GM18517 (cell line): ENCODE results near the gene CCDC6.
A peak's percentile ranks its signal among the peaks of the same experiment; 100 is the strongest.
"Not testable (repeated sequence)": the region's sequence is repeated elsewhere in the genome, so short reads cannot be mapped to it uniquely, and the experiment has no call there.

Experiments used
- ATAC-seq: cut with Tn5 transposase; IDR thresholded peaks from one replicate; pipeline ENCODE4 v1.9.1; 2021; ENCODE audit warnings: mild to moderate bottlenecking, moderate library complexity; ENCODE audit not compliant: unreplicated experiment

CCDC6 gene

GRCh38 chr10:59814878-59815277 lies 91.5 kb downstream of the CCDC6 start:
- no peak for ATAC-seq

GRCh38 chr10:59812519-59813122 lies 93.7 kb downstream of the CCDC6 start:
- no peak for ATAC-seq

- ATAC-seq = no peak
These were observed 96.7 kb downstream of the CCDC6 start for GRCh38 chr10:59809644-59809974.

GRCh38 chr10:59808896-59809643 lies 97.3 kb downstream of the CCDC6 start:
- ATAC-seq = peak; percentile 96

- ATAC-seq = no peak
These were observed 98.4 kb downstream of the CCDC6 start for GRCh38 chr10:59807629-59808620.

GRCh38 chr10:59805014-59805413 lies 101.3 kb downstream of the CCDC6 start:
- no peak for ATAC-seq

GRCh38 chr10:59804220-59804619 lies 102.1 kb downstream of the CCDC6 start:
- ATAC-seq = no peak

- no peak for ATAC-seq
These were observed 102.6 kb downstream of the CCDC6 start for GRCh38 chr10:59803714-59804113.

GRCh38 chr10:59801171-59801570 lies 105.2 kb downstream of the CCDC6 start:
- ATAC-seq = no peak

GRCh38 chr10:59799421-59799820 lies 106.9 kb downstream of the CCDC6 start:
- no peak for ATAC-seq

GRCh38 chr10:59793919-59794318 lies 112.4 kb downstream of the CCDC6 start:
- ATAC-seq = no peak

GRCh38 chr10:59792812-59793211 lies 113.5 kb downstream of the CCDC6 start:
- ATAC-seq = no peak

- ATAC-seq = no peak
These were observed 114.8 kb downstream of the CCDC6 start for GRCh38 chr10:59791601-59792000.

GRCh38 chr10:59790080-59790479 lies 116.3 kb downstream of the CCDC6 start:
- ATAC-seq = not testable (repeated sequence)

- ATAC-seq = not testable (repeated sequence)
These were observed 117.4 kb downstream of the CCDC6 start for GRCh38 chr10:59788914-59789313.

- ATAC-seq = not testable (repeated sequence)
These were observed 119.3 kb downstream of the CCDC6 start for GRCh38 chr10:59787032-59787431.

- not testable (repeated sequence) for ATAC-seq
These were observed 120.9 kb downstream of the CCDC6 start for GRCh38 chr10:59785476-59785875.

GRCh38 chr10:59781511-59781910 lies 124.8 kb downstream of the CCDC6 start:
- no peak for ATAC-seq

- no peak for ATAC-seq
These were observed 126.4 kb downstream of the CCDC6 start for GRCh38 chr10:59779756-59780533.

- ATAC-seq = no peak
These were observed 131.9 kb downstream of the CCDC6 start for GRCh38 chr10:59774451-59774850.

- ATAC-seq = no peak
These were observed 133.3 kb downstream of the CCDC6 start for GRCh38 chr10:59773088-59773487.
